ENCODE results near the gene CTAGE1.

Gene CTAGE1

GRCh38 chr18:22417496-22418188 is at the start of gene CTAGE1:
TSS of gene CTAGE1 (minus strand) at chr18:22417915. CDS start at chr18:22417811, 104 bp downstream.
- Histone ChIP-seq H3K9ac (ENCODE audit: low read depth in 1 of 2, low read length in 2 of 2) (no peak within 1 kb of the TSS), H3K36me3 (ENCODE audit: control insufficient read depth in 1 of 2, insufficient read depth in 2 of 2, low read length in 2 of 2) (no peaks in the 10 kb centered on the region), H3K4me1 (ENCODE audit: control insufficient read depth in 1 of 2, insufficient read depth in 2 of 2, low read length in 2 of 2) (peaks cover 1 to 2% of the 10 kb centered on the region in 2 donors), H3K9me3 (ENCODE audit: control insufficient read depth in 1 of 2, low read length in 2 of 2) (no peaks in the 10 kb centered on the region), H3K27ac (ENCODE audit: low read depth, low read length) (no peak within 1 kb of the TSS), H3K27me3 (ENCODE audit: control insufficient read depth in 1 of 2, insufficient read depth in 2 of 2, low read length in 2 of 2) (no peaks in the 10 kb centered on the region), H3K4me3 (ENCODE audit: low read depth in 1 of 2, low read length in 2 of 2) (no peak within 1 kb of the TSS)

GRCh38 chr18:22466608-22467395 is 49.1 kb upstream of the CTAGE1 start:
- Histone ChIP-seq H3K4me1 (ENCODE audit: control insufficient read depth in 1 of 2, insufficient read depth in 2 of 2, low read length in 2 of 2) (peaks cover 29 to 42% of the 10 kb centered on the region in 2 donors), H3K27ac (ENCODE audit: low read depth, low read length) (no peak overlapping the region), H3K9me3 (ENCODE audit: control insufficient read depth in 1 of 2, low read length in 2 of 2) (no peaks in the 10 kb centered on the region), H3K36me3 (ENCODE audit: control insufficient read depth in 1 of 2, insufficient read depth in 2 of 2, low read length in 2 of 2) (no peaks in the 10 kb centered on the region), H3K27me3 (ENCODE audit: control insufficient read depth in 1 of 2, insufficient read depth in 2 of 2, low read length in 2 of 2) (no peaks in the 10 kb centered on the region), H3K4me3 (ENCODE audit: low read depth in 1 of 2, low read length in 2 of 2) (peak overlapping the region in 1 of 2 donors; percentile 23), H3K9ac (ENCODE audit: low read depth in 1 of 2, low read length in 2 of 2) (no peak overlapping the region)

- Histone ChIP-seq H3K4me1 (ENCODE audit: control insufficient read depth in 1 of 2, insufficient read depth in 2 of 2, low read length in 2 of 2) (peaks cover 20 to 33% of the 10 kb centered on the region in 2 donors), H3K36me3 (ENCODE audit: control insufficient read depth in 1 of 2, insufficient read depth in 2 of 2, low read length in 2 of 2) (no peaks in the 10 kb centered on the region), H3K4me3 (ENCODE audit: low read depth in 1 of 2, low read length in 2 of 2) (no peak overlapping the region), H3K27me3 (ENCODE audit: control insufficient read depth in 1 of 2, insufficient read depth in 2 of 2, low read length in 2 of 2) (no peaks in the 10 kb centered on the region), H3K9ac (ENCODE audit: low read depth in 1 of 2, low read length in 2 of 2) (no peak overlapping the region), H3K27ac (ENCODE audit: low read depth, low read length) (no peak overlapping the region), H3K9me3 (ENCODE audit: control insufficient read depth in 1 of 2, low read length in 2 of 2) (no peaks in the 10 kb centered on the region)
These were observed 48.2 kb upstream of the CTAGE1 start for GRCh38 chr18:22465859-22466457.

- Histone ChIP-seq H3K4me1 (ENCODE audit: control insufficient read depth in 1 of 2, insufficient read depth in 2 of 2, low read length in 2 of 2) (peaks cover 12 to 18% of the 10 kb centered on the region in 2 donors), H3K27me3 (ENCODE audit: control insufficient read depth in 1 of 2, insufficient read depth in 2 of 2, low read length in 2 of 2) (no peaks in the 10 kb centered on the region), H3K9ac (ENCODE audit: low read depth in 1 of 2, low read length in 2 of 2) (no peak overlapping the region), H3K27ac (ENCODE audit: low read depth, low read length) (no peak overlapping the region), H3K9me3 (ENCODE audit: control insufficient read depth in 1 of 2, low read length in 2 of 2) (no peaks in the 10 kb centered on the region), H3K4me3 (ENCODE audit: low read depth in 1 of 2, low read length in 2 of 2) (no peak overlapping the region), H3K36me3 (ENCODE audit: control insufficient read depth in 1 of 2, insufficient read depth in 2 of 2, low read length in 2 of 2) (no peaks in the 10 kb centered on the region)
These were observed 45.4 kb upstream of the CTAGE1 start for GRCh38 chr18:22463076-22463475.

- no peaks in the 10 kb centered on the region for H3K4me1 ChIP-seq (ENCODE audit: control insufficient read depth in 1 of 2, insufficient read depth in 2 of 2, low read length in 2 of 2)
- H3K9ac ChIP-seq (ENCODE audit: low read depth in 1 of 2, low read length in 2 of 2) = no peak overlapping the region
- no peak overlapping the region for H3K4me3 ChIP-seq (ENCODE audit: low read depth in 1 of 2, low read length in 2 of 2)
- no peak overlapping the region for H3K27ac ChIP-seq (ENCODE audit: low read depth, low read length)
- H3K36me3 ChIP-seq (ENCODE audit: control insufficient read depth in 1 of 2, insufficient read depth in 2 of 2, low read length in 2 of 2) = no peaks in the 10 kb centered on the region
- no peaks in the 10 kb centered on the region for H3K27me3 ChIP-seq (ENCODE audit: control insufficient read depth in 1 of 2, insufficient read depth in 2 of 2, low read length in 2 of 2)
- H3K9me3 ChIP-seq (ENCODE audit: control insufficient read depth in 1 of 2, low read length in 2 of 2) = no peaks in the 10 kb centered on the region
These were observed 41.8 kb upstream of the CTAGE1 start for GRCh38 chr18:22459491-22459890.

- H3K4me3 ChIP-seq (ENCODE audit: low read depth in 1 of 2, low read length in 2 of 2) = no peak overlapping the region
- H3K9me3 ChIP-seq (ENCODE audit: control insufficient read depth in 1 of 2, low read length in 2 of 2) = no peaks in the 10 kb centered on the region
- no peak overlapping the region for H3K9ac ChIP-seq (ENCODE audit: low read depth in 1 of 2, low read length in 2 of 2)
- no peaks in the 10 kb centered on the region for H3K36me3 ChIP-seq (ENCODE audit: control insufficient read depth in 1 of 2, insufficient read depth in 2 of 2, low read length in 2 of 2)
- no peak overlapping the region for H3K27ac ChIP-seq (ENCODE audit: low read depth, low read length)
- peaks cover 2 to 9% of the 10 kb centered on the region in 2 donors for H3K4me1 ChIP-seq (ENCODE audit: control insufficient read depth in 1 of 2, insufficient read depth in 2 of 2, low read length in 2 of 2)
- no peaks in the 10 kb centered on the region for H3K27me3 ChIP-seq (ENCODE audit: control insufficient read depth in 1 of 2, insufficient read depth in 2 of 2, low read length in 2 of 2)
These were observed 39.8 kb upstream of the CTAGE1 start for GRCh38 chr18:22457524-22457923.

GRCh38 chr18:22456547-22456946 is 38.8 kb upstream of the CTAGE1 start:
- H3K27me3 ChIP-seq (ENCODE audit: control insufficient read depth in 1 of 2, insufficient read depth in 2 of 2, low read length in 2 of 2) = no peaks in the 10 kb centered on the region
- no peak overlapping the region for H3K9ac ChIP-seq (ENCODE audit: low read depth in 1 of 2, low read length in 2 of 2)
- H3K36me3 ChIP-seq (ENCODE audit: control insufficient read depth in 1 of 2, insufficient read depth in 2 of 2, low read length in 2 of 2) = no peaks in the 10 kb centered on the region
- H3K9me3 ChIP-seq (ENCODE audit: control insufficient read depth in 1 of 2, low read length in 2 of 2) = no peaks in the 10 kb centered on the region
- no peak overlapping the region for H3K27ac ChIP-seq (ENCODE audit: low read depth, low read length)
- no peak overlapping the region for H3K4me3 ChIP-seq (ENCODE audit: low read depth in 1 of 2, low read length in 2 of 2)
- H3K4me1 ChIP-seq (ENCODE audit: control insufficient read depth in 1 of 2, insufficient read depth in 2 of 2, low read length in 2 of 2) = peaks cover 3 to 10% of the 10 kb centered on the region in 2 donors

GRCh38 chr18:22456116-22456480 is 38.4 kb upstream of the CTAGE1 start:
- H3K4me3 ChIP-seq (ENCODE audit: low read depth in 1 of 2, low read length in 2 of 2) = no peak overlapping the region
- no peaks in the 10 kb centered on the region for H3K27me3 ChIP-seq (ENCODE audit: control insufficient read depth in 1 of 2, insufficient read depth in 2 of 2, low read length in 2 of 2)
- H3K27ac ChIP-seq (ENCODE audit: low read depth, low read length) = no peak overlapping the region
- no peak overlapping the region for H3K9ac ChIP-seq (ENCODE audit: low read depth in 1 of 2, low read length in 2 of 2)
- no peaks in the 10 kb centered on the region for H3K36me3 ChIP-seq (ENCODE audit: control insufficient read depth in 1 of 2, insufficient read depth in 2 of 2, low read length in 2 of 2)
- peaks cover 3 to 10% of the 10 kb centered on the region in 2 donors for H3K4me1 ChIP-seq (ENCODE audit: control insufficient read depth in 1 of 2, insufficient read depth in 2 of 2, low read length in 2 of 2)
- no peaks in the 10 kb centered on the region for H3K9me3 ChIP-seq (ENCODE audit: control insufficient read depth in 1 of 2, low read length in 2 of 2)

- Histone ChIP-seq H3K9me3 (ENCODE audit: control insufficient read depth in 1 of 2, low read length in 2 of 2) (no peaks in the 10 kb centered on the region), H3K4me3 (ENCODE audit: low read depth in 1 of 2, low read length in 2 of 2) (no peak overlapping the region), H3K36me3 (ENCODE audit: control insufficient read depth in 1 of 2, insufficient read depth in 2 of 2, low read length in 2 of 2) (no peaks in the 10 kb centered on the region), H3K9ac (ENCODE audit: low read depth in 1 of 2, low read length in 2 of 2) (no peak overlapping the region), H3K27ac (ENCODE audit: low read depth, low read length) (no peak overlapping the region), H3K4me1 (ENCODE audit: control insufficient read depth in 1 of 2, insufficient read depth in 2 of 2, low read length in 2 of 2) (peaks cover 3 to 10% of the 10 kb centered on the region in 2 donors), H3K27me3 (ENCODE audit: control insufficient read depth in 1 of 2, insufficient read depth in 2 of 2, low read length in 2 of 2) (no peaks in the 10 kb centered on the region)
These were observed 37.9 kb upstream of the CTAGE1 start for GRCh38 chr18:22455425-22456115.

GRCh38 chr18:22453315-22453714 is 35.6 kb upstream of the CTAGE1 start:
- H3K36me3 ChIP-seq (ENCODE audit: control insufficient read depth in 1 of 2, insufficient read depth in 2 of 2, low read length in 2 of 2) = no peaks in the 10 kb centered on the region
- no peaks in the 10 kb centered on the region for H3K27me3 ChIP-seq (ENCODE audit: control insufficient read depth in 1 of 2, insufficient read depth in 2 of 2, low read length in 2 of 2)
- H3K4me3 ChIP-seq (ENCODE audit: low read depth in 1 of 2, low read length in 2 of 2) = no peak overlapping the region
- H3K9me3 ChIP-seq (ENCODE audit: control insufficient read depth in 1 of 2, low read length in 2 of 2) = peaks cover 0 to 4% of the 10 kb centered on the region in 2 donors
- H3K27ac ChIP-seq (ENCODE audit: low read depth, low read length) = no peak overlapping the region
- H3K9ac ChIP-seq (ENCODE audit: low read depth in 1 of 2, low read length in 2 of 2) = no peak overlapping the region
- peaks cover 3 to 13% of the 10 kb centered on the region in 2 donors for H3K4me1 ChIP-seq (ENCODE audit: control insufficient read depth in 1 of 2, insufficient read depth in 2 of 2, low read length in 2 of 2)

All from duodenal mucosa (tissue), 2 donors.